Loucy (cell line): ENCODE measurements around the gene MYO1D.

Experiments
- H2AFZ ChIP-seq: fragments of 200-600 bp; sonication (generic); 2 replicates; pipeline ENCODE4 v1.6.0; 2016; ENCODE audit warnings: antibody characterized with exemption, mild to moderate bottlenecking, low read length, moderate library complexity
- H3F3A ChIP-seq: fragments of 200-600 bp; 2 replicates; pipeline ENCODE4 v1.6.0; 2016; ENCODE audit warnings: antibody characterized with exemption, low read depth, mild to moderate bottlenecking
- H3K27me3 ChIP-seq: fragments of 200-600 bp; sonication (generic); 2 replicates; pipeline ENCODE4 v1.6.1; 2014; ENCODE audit warnings: low read length, mild to moderate bottlenecking; ENCODE audit not compliant: insufficient read depth, poor library complexity, severe bottlenecking
- H3K36me3 ChIP-seq: fragments of 200-600 bp; sonication (generic); 2 replicates; pipeline ENCODE4 v1.6.1; 2016; ENCODE audit warnings: low read length; ENCODE audit not compliant: insufficient read depth
- H3K4me1 ChIP-seq: fragments of 200-600 bp; sonication (generic); 2 replicates; pipeline ENCODE4 v1.5.1; 2014; ENCODE audit warnings: low read length, mild to moderate bottlenecking; ENCODE audit not compliant: insufficient read depth, poor library complexity, severe bottlenecking
- H3K4me2 ChIP-seq: fragments of 200-600 bp; sonication (generic); 2 replicates; pipeline ENCODE4 v1.6.0; 2014; ENCODE audit warnings: antibody characterized with exemption, low read length, low read depth, mild to moderate bottlenecking; ENCODE audit not compliant: poor library complexity, severe bottlenecking
- H3K4me3 ChIP-seq: fragments of 200-600 bp; sonication (generic); 2 replicates; pipeline ENCODE4 v1.5.1; 2014; ENCODE audit warnings: low read length, mild to moderate bottlenecking, mixed read lengths; ENCODE audit not compliant: poor library complexity, severe bottlenecking
- H3K79me2 ChIP-seq: fragments of 200-600 bp; sonication (generic); 2 replicates; pipeline ENCODE4 v1.6.1; 2014; ENCODE audit warnings: low read length; ENCODE audit not compliant: insufficient read depth
- H3K9ac ChIP-seq: fragments of 200-600 bp; sonication (generic); 2 replicates; pipeline ENCODE4 v1.6.0; 2014; ENCODE audit warnings: mild to moderate bottlenecking, low read depth, low read length, moderate library complexity; ENCODE audit not compliant: poor library complexity, severe bottlenecking
- H3K9me2 ChIP-seq: fragments of 200-600 bp; sonication (generic); replicated peaks from 2 replicates; pipeline ENCODE4 v1.6.1; 2016; ENCODE audit warnings: low read depth, low read length, mixed read lengths
- H3K9me3 ChIP-seq: fragments of 200-600 bp; sonication (generic); 2 replicates; pipeline ENCODE4 v1.6.1; 2014; ENCODE audit warnings: mild to moderate bottlenecking, antibody characterized with exemption, low read length, low read depth; ENCODE audit not compliant: insufficient read depth
- H4K20me1 ChIP-seq: fragments of 200-600 bp; sonication (generic); 2 replicates; pipeline ENCODE4 v1.6.0; 2014; ENCODE audit warnings: antibody characterized with exemption, low read length, mild to moderate bottlenecking; ENCODE audit not compliant: insufficient read depth, poor library complexity, severe bottlenecking
- EZH2phosphoT487 ChIP-seq: fragments of 200-600 bp; IDR thresholded peaks from 2 replicates; pipeline ENCODE4 v1.6.1; 2018; ENCODE audit warnings: antibody characterized with exemption, mild to moderate bottlenecking, moderate library complexity, borderline replicate concordance
- TF ChIP-seq, protein P1 (sequence below): fragments of 200-600 bp; sonication (generic); conservative IDR thresholded peaks from 2 replicates; pipeline ENCODE4 v1.5.1; 2014; ENCODE audit warnings: mild to moderate bottlenecking, antibody characterized with exemption, low read length

MYO1D gene

GRCh38 chr17:32590974-32591373 is 285.9 kb downstream of the MYO1D start:
- H4K20me1 ChIP-seq = no peaks in the 10 kb centered on the region
- H3K9ac ChIP-seq = no peak overlapping the region
- H3K9me3 ChIP-seq = no peaks in the 10 kb centered on the region
- H3K4me3 ChIP-seq = no peak overlapping the region
- TF ChIP-seq, protein P1, sequence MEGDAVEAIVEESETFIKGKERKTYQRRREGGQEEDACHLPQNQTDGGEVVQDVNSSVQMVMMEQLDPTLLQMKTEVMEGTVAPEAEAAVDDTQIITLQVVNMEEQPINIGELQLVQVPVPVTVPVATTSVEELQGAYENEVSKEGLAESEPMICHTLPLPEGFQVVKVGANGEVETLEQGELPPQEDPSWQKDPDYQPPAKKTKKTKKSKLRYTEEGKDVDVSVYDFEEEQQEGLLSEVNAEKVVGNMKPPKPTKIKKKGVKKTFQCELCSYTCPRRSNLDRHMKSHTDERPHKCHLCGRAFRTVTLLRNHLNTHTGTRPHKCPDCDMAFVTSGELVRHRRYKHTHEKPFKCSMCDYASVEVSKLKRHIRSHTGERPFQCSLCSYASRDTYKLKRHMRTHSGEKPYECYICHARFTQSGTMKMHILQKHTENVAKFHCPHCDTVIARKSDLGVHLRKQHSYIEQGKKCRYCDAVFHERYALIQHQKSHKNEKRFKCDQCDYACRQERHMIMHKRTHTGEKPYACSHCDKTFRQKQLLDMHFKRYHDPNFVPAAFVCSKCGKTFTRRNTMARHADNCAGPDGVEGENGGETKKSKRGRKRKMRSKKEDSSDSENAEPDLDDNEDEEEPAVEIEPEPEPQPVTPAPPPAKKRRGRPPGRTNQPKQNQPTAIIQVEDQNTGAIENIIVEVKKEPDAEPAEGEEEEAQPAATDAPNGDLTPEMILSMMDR = no peak
- no peak for TF ChIP-seq EZH2phosphoT487
- no peaks in the 10 kb centered on the region for H3K79me2 ChIP-seq
- no peaks in the 10 kb centered on the region for H3K27me3 ChIP-seq
- no peak overlapping the region for H3K4me2 ChIP-seq
- no peaks in the 10 kb centered on the region; the same call in 1 of the 2 replicates for H3K9me2 ChIP-seq
- H3K4me1 ChIP-seq = no peaks in the 10 kb centered on the region
- no peak overlapping the region for H2AFZ ChIP-seq
- H3F3A ChIP-seq = no peaks in the 10 kb centered on the region
- H3K36me3 ChIP-seq = no peaks in the 10 kb centered on the region

- Histone ChIP-seq H3F3A (no peaks in the 10 kb centered on the region), H3K9me2 (no peaks in the 10 kb centered on the region; the same call in 1 of the 2 replicates), H3K9me3 (no peaks in the 10 kb centered on the region), H2AFZ (no peak overlapping the region), H4K20me1 (no peaks in the 10 kb centered on the region), H3K4me1 (no peaks in the 10 kb centered on the region), H3K4me3 (no peak overlapping the region), H3K9ac (no peak overlapping the region), H3K79me2 (no peaks in the 10 kb centered on the region), H3K27me3 (no peaks in the 10 kb centered on the region), H3K4me2 (no peak overlapping the region), H3K36me3 (no peaks in the 10 kb centered on the region)
- no peak for TF ChIP-seq EZH2phosphoT487
- TF ChIP-seq, protein P1 = peak; percentile 48
Observed at GRCh38 chr17:32588982-32589381, 287.9 kb downstream of the MYO1D start.

DNA sequence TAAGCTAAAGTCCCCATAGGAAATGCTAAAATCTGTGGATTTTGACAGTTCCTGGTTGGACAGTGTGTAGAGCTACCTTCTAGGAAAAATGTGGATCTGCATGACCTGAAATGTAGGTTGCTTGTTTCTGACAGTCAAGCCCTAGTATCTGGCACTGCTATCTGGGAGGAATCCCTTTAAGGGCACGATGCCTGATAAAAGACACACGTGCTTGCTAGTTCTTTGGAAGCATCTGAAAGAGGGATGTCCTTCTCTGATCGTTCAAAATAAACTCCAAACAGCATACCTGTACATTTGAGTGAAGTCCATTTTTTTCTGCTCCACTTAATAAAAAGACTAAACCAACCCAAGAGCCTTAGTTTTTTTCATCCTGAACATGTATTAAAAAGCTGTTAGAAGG is 288.8 kb downstream of the MYO1D start:
- no peaks in the 10 kb centered on the region; the same call in 1 of the 2 replicates for H3K9me2 ChIP-seq
- H3K9ac ChIP-seq = no peak overlapping the region
- H4K20me1 ChIP-seq = no peaks in the 10 kb centered on the region
- H3K4me3 ChIP-seq = no peak overlapping the region
- H3K36me3 ChIP-seq = no peaks in the 10 kb centered on the region
- H3K27me3 ChIP-seq = no peaks in the 10 kb centered on the region
- H3K4me2 ChIP-seq = no peak overlapping the region
- no peaks in the 10 kb centered on the region for H3F3A ChIP-seq
- no peaks in the 10 kb centered on the region for H3K9me3 ChIP-seq
- no peak overlapping the region for H2AFZ ChIP-seq
- TF ChIP-seq, protein P1 = no peak
- no peak for TF ChIP-seq EZH2phosphoT487
- no peaks in the 10 kb centered on the region for H3K4me1 ChIP-seq
- H3K79me2 ChIP-seq = no peaks in the 10 kb centered on the region
